Loucy (cell line): ENCODE measurements around the gene USP22.

Source experiments
- H2AFZ ChIP-seq: fragments of 200-600 bp; sonication (generic); 2 replicates; pipeline ENCODE4 v1.6.0; 2016; ENCODE audit warnings: antibody characterized with exemption, mild to moderate bottlenecking, low read length, moderate library complexity
- H3F3A ChIP-seq: fragments of 200-600 bp; 2 replicates; pipeline ENCODE4 v1.6.0; 2016; ENCODE audit warnings: antibody characterized with exemption, low read depth, mild to moderate bottlenecking
- H3K27me3 ChIP-seq: fragments of 200-600 bp; sonication (generic); 2 replicates; pipeline ENCODE4 v1.6.1; 2014; ENCODE audit warnings: low read length, mild to moderate bottlenecking; ENCODE audit not compliant: insufficient read depth, poor library complexity, severe bottlenecking
- H3K36me3 ChIP-seq: fragments of 200-600 bp; sonication (generic); 2 replicates; pipeline ENCODE4 v1.6.1; 2016; ENCODE audit warnings: low read length; ENCODE audit not compliant: insufficient read depth
- H3K4me1 ChIP-seq: fragments of 200-600 bp; sonication (generic); 2 replicates; pipeline ENCODE4 v1.5.1; 2014; ENCODE audit warnings: low read length, mild to moderate bottlenecking; ENCODE audit not compliant: insufficient read depth, poor library complexity, severe bottlenecking
- H3K4me2 ChIP-seq: fragments of 200-600 bp; sonication (generic); 2 replicates; pipeline ENCODE4 v1.6.0; 2014; ENCODE audit warnings: antibody characterized with exemption, low read length, low read depth, mild to moderate bottlenecking; ENCODE audit not compliant: poor library complexity, severe bottlenecking
- H3K4me3 ChIP-seq: fragments of 200-600 bp; sonication (generic); 2 replicates; pipeline ENCODE4 v1.5.1; 2014; ENCODE audit warnings: low read length, mild to moderate bottlenecking, mixed read lengths; ENCODE audit not compliant: poor library complexity, severe bottlenecking
- H3K79me2 ChIP-seq: fragments of 200-600 bp; sonication (generic); 2 replicates; pipeline ENCODE4 v1.6.1; 2014; ENCODE audit warnings: low read length; ENCODE audit not compliant: insufficient read depth
- H3K9ac ChIP-seq: fragments of 200-600 bp; sonication (generic); 2 replicates; pipeline ENCODE4 v1.6.0; 2014; ENCODE audit warnings: mild to moderate bottlenecking, low read depth, low read length, moderate library complexity; ENCODE audit not compliant: poor library complexity, severe bottlenecking
- H3K9me2 ChIP-seq: fragments of 200-600 bp; sonication (generic); replicated peaks from 2 replicates; pipeline ENCODE4 v1.6.1; 2016; ENCODE audit warnings: low read depth, low read length, mixed read lengths
- H3K9me3 ChIP-seq: fragments of 200-600 bp; sonication (generic); 2 replicates; pipeline ENCODE4 v1.6.1; 2014; ENCODE audit warnings: mild to moderate bottlenecking, antibody characterized with exemption, low read length, low read depth; ENCODE audit not compliant: insufficient read depth
- H4K20me1 ChIP-seq: fragments of 200-600 bp; sonication (generic); 2 replicates; pipeline ENCODE4 v1.6.0; 2014; ENCODE audit warnings: antibody characterized with exemption, low read length, mild to moderate bottlenecking; ENCODE audit not compliant: insufficient read depth, poor library complexity, severe bottlenecking
- CTCF ChIP-seq: fragments of 200-600 bp; sonication (generic); conservative IDR thresholded peaks from 2 replicates; pipeline ENCODE4 v1.5.1; 2014; ENCODE audit warnings: mild to moderate bottlenecking, antibody characterized with exemption, low read length
- EZH2phosphoT487 ChIP-seq: fragments of 200-600 bp; IDR thresholded peaks from 2 replicates; pipeline ENCODE4 v1.6.1; 2018; ENCODE audit warnings: antibody characterized with exemption, mild to moderate bottlenecking, moderate library complexity, borderline replicate concordance

USP22 gene

GRCh38 chr17:20989481-20989880, 53.3 kb downstream of the USP22 start:
- no peaks in the 10 kb centered on the region for H3K79me2 ChIP-seq
- no peaks in the 10 kb centered on the region for H3F3A ChIP-seq
- no peaks in the 10 kb centered on the region for H3K36me3 ChIP-seq
- no peaks in the 10 kb centered on the region for H3K4me1 ChIP-seq
- no peak overlapping the region for H3K4me2 ChIP-seq
- no peaks in the 10 kb centered on the region for H4K20me1 ChIP-seq
- H3K9me3 ChIP-seq = no peaks in the 10 kb centered on the region
- H3K27me3 ChIP-seq = no peaks in the 10 kb centered on the region
- no peak overlapping the region for H3K4me3 ChIP-seq
- no peaks in the 10 kb centered on the region for H3K9me2 ChIP-seq
- H3K9ac ChIP-seq = no peak overlapping the region
- no peak for TF ChIP-seq EZH2phosphoT487
- TF ChIP-seq CTCF = no peak
- no peak overlapping the region for H2AFZ ChIP-seq

GRCh38 chr17:20988896-20989295, 53.9 kb downstream of the USP22 start:
- Histone ChIP-seq H3K36me3 (no peaks in the 10 kb centered on the region), H3K4me2 (no peak overlapping the region), H3K4me3 (no peak overlapping the region), H2AFZ (no peak overlapping the region), H3K79me2 (no peaks in the 10 kb centered on the region), H3K27me3 (no peaks in the 10 kb centered on the region), H3K9me3 (no peaks in the 10 kb centered on the region), H3K9me2 (no peaks in the 10 kb centered on the region), H3K9ac (no peak overlapping the region), H3K4me1 (no peaks in the 10 kb centered on the region), H4K20me1 (no peaks in the 10 kb centered on the region), H3F3A (no peaks in the 10 kb centered on the region)
- TF ChIP-seq EZH2phosphoT487 (no peak), CTCF (no peak)

- Histone ChIP-seq H3K36me3 (no peaks in the 10 kb centered on the region), H3K4me1 (no peaks in the 10 kb centered on the region), H3K9me2 (no peaks in the 10 kb centered on the region), H3K4me2 (no peak overlapping the region), H3F3A (no peaks in the 10 kb centered on the region), H3K4me3 (no peak overlapping the region), H3K9me3 (no peaks in the 10 kb centered on the region), H3K27me3 (no peaks in the 10 kb centered on the region), H3K9ac (no peak overlapping the region), H3K79me2 (no peaks in the 10 kb centered on the region), H2AFZ (no peak overlapping the region), H4K20me1 (no peaks in the 10 kb centered on the region)
- TF ChIP-seq EZH2phosphoT487 (no peak), CTCF (no peak)
These were observed 54.7 kb downstream of the USP22 start for GRCh38 chr17:20988001-20988636.
